ENCODE results near the gene CEACAM4.

Gene CEACAM4

GRCh38 chr19:41626877-41627276 is at the start of gene CEACAM4:
CEACAM4 (minus strand) TSS chr19:41627074; CDS start chr19:41626963, 111 bp downstream.
- Histone ChIP-seq H3K9me2 (replicated peaks; ENCODE audit: low read depth, low read length) (no peaks in the 10 kb centered on the region), H3K4me1 (ENCODE audit: insufficient read depth, low read length, poor library complexity, severe bottlenecking) (no peaks in the 10 kb centered on the region), H3K9ac (ENCODE audit: low read depth, low read length, poor library complexity, severe bottlenecking) (no peak within 1 kb of the TSS), H3F3A (ENCODE audit: low read depth) (no peaks in the 10 kb centered on the region), H3K4me2 (ENCODE audit: low read depth, low read length, poor library complexity, severe bottlenecking) (no peak within 1 kb of the TSS), H3K9me3 (ENCODE audit: insufficient read depth, low read depth, low read length) (0 out of 2 replicates have a peak, but pooled peaks cover 4% of the 10 kb centered on the region), H3K36me3 (ENCODE audit: insufficient read depth, low read length) (no peaks in the 10 kb centered on the region), H3K27me3 (ENCODE audit: insufficient read depth, low read length, poor library complexity, severe bottlenecking) (no peaks in the 10 kb centered on the region), H4K20me1 (ENCODE audit: insufficient read depth, low read length, poor library complexity, severe bottlenecking) (no peaks in the 10 kb centered on the region), H3K4me3 (ENCODE audit: low read length, poor library complexity, severe bottlenecking) (no peak within 1 kb of the TSS), H2AFZ (ENCODE audit: low read length) (no peak within 1 kb of the TSS), H3K79me2 (ENCODE audit: insufficient read depth, low read length) (no peaks in the 10 kb centered on the region)
- TF ChIP-seq EZH2phosphoT487 (IDR thresholded peaks at IDR 0.05; ENCODE audit: borderline replicate concordance) = no peak
- TF ChIP-seq CTCF (conservative IDR thresholded peaks at IDR 0.05; ENCODE audit: low read length) = no peak

- Histone ChIP-seq H3K4me1 (ENCODE audit: insufficient read depth, low read length, poor library complexity, severe bottlenecking) (no peaks in the 10 kb centered on the region), H3F3A (ENCODE audit: low read depth) (no peaks in the 10 kb centered on the region), H3K4me2 (ENCODE audit: low read depth, low read length, poor library complexity, severe bottlenecking) (no peak overlapping the region), H3K9me2 (replicated peaks; ENCODE audit: low read depth, low read length) (no peaks in the 10 kb centered on the region), H3K27me3 (ENCODE audit: insufficient read depth, low read length, poor library complexity, severe bottlenecking) (peaks cover 6% of the 10 kb centered on the region), H2AFZ (ENCODE audit: low read length) (no peak overlapping the region), H3K4me3 (ENCODE audit: low read length, poor library complexity, severe bottlenecking) (no peak overlapping the region), H3K36me3 (ENCODE audit: insufficient read depth, low read length) (no peaks in the 10 kb centered on the region), H4K20me1 (ENCODE audit: insufficient read depth, low read length, poor library complexity, severe bottlenecking) (no peaks in the 10 kb centered on the region), H3K9ac (ENCODE audit: low read depth, low read length, poor library complexity, severe bottlenecking) (no peak overlapping the region), H3K79me2 (ENCODE audit: insufficient read depth, low read length) (no peaks in the 10 kb centered on the region), H3K9me3 (ENCODE audit: insufficient read depth, low read depth, low read length) (0 out of 2 replicates have a peak, but pooled peaks cover 2% of the 10 kb centered on the region)
- TF ChIP-seq CTCF (conservative IDR thresholded peaks at IDR 0.05; ENCODE audit: low read length) = no peak
Observed at GRCh38 chr19:41671486-41671885, 44.6 kb upstream of the CEACAM4 start.

GRCh38 chr19:41670755-41671154 is 43.9 kb upstream of the CEACAM4 start:
- Histone ChIP-seq H3K4me3 (ENCODE audit: low read length, poor library complexity, severe bottlenecking) (no peak overlapping the region), H3K4me1 (ENCODE audit: insufficient read depth, low read length, poor library complexity, severe bottlenecking) (no peaks in the 10 kb centered on the region), H3F3A (ENCODE audit: low read depth) (no peaks in the 10 kb centered on the region), H3K9me2 (replicated peaks; ENCODE audit: low read depth, low read length) (no peaks in the 10 kb centered on the region), H2AFZ (ENCODE audit: low read length) (no peak overlapping the region), H3K9me3 (ENCODE audit: insufficient read depth, low read depth, low read length) (peaks cover 8% of the 10 kb centered on the region; the same call in 1 of the 2 replicates), H3K79me2 (ENCODE audit: insufficient read depth, low read length) (no peaks in the 10 kb centered on the region), H3K27me3 (ENCODE audit: insufficient read depth, low read length, poor library complexity, severe bottlenecking) (peaks cover under 1% of the 10 kb centered on the region), H3K36me3 (ENCODE audit: insufficient read depth, low read length) (no peaks in the 10 kb centered on the region), H3K4me2 (ENCODE audit: low read depth, low read length, poor library complexity, severe bottlenecking) (no peak overlapping the region), H3K9ac (ENCODE audit: low read depth, low read length, poor library complexity, severe bottlenecking) (no peak overlapping the region), H4K20me1 (ENCODE audit: insufficient read depth, low read length, poor library complexity, severe bottlenecking) (no peaks in the 10 kb centered on the region)
- TF ChIP-seq CTCF (conservative IDR thresholded peaks at IDR 0.05; ENCODE audit: low read length) = no peak
- TF ChIP-seq EZH2phosphoT487 (IDR thresholded peaks at IDR 0.05; ENCODE audit: borderline replicate concordance) = no peak
